HG03520 (cell line): ENCODE data around the gene DLG4.
"Not testable (repeated sequence)": the region's sequence is repeated elsewhere in the genome, so short reads cannot be mapped to it uniquely, and the experiment has no call there.

ENCODE experiments used
- ATAC-seq: cut with Tn5 transposase; IDR thresholded peaks from one replicate; pipeline ENCODE4 v1.9.1; 2021; ENCODE audit warnings: mild to moderate bottlenecking, moderate library complexity; ENCODE audit not compliant: unreplicated experiment

DLG4 gene

DNA sequence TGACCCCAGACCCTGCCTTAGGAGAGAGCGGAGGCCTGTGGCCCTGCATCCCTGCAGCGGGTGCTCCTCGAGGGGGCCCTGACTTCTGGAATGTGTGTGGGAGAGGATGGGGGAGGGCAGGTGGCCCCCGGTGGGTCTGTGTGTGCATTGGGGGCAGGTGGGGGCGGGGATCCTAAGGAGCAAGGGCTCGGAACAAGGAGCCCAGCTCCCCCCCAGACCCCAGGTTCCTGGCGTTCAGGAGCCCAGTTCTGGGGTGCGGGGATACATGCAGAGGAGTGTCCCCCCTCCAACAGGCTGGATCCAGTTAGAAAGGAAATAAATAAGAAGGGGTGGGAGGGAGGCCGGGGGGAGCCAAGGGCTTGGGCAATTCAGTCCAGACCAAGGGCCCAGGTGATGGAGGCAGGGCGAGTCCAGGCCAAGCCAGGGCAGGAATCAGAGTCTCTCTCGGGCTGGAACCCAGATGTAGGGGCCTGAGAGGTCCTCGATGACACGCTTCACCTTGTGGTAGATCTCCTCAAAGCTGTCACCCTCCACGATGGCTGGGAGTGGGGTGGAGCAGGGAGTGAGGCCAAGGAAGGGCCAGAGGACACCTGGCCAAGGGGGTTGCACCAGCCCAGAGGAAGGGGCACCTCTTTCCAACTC, 29.2 kb downstream of the DLG4 start:
- no peak for ATAC-seq

DNA sequence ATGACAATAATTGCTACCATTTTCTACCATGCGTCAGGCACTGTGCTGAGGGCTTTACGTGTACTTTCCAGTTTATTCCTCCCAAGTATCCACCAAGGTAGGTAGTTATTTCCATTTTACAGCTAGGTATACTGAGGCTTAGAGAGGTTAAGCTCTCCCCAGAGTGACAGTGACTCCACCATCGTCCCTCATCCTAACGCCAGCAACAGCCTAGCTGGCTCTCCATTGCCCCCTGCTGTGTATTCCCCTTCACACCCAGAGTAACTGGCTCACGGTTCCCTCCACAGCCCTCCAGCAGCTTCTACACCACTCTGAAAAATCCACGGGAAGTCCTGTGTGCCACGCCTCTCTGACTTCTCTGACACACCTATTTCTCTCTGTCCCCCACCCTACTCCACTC, 33.4 kb downstream of the DLG4 start:
- no peak for ATAC-seq

DNA sequence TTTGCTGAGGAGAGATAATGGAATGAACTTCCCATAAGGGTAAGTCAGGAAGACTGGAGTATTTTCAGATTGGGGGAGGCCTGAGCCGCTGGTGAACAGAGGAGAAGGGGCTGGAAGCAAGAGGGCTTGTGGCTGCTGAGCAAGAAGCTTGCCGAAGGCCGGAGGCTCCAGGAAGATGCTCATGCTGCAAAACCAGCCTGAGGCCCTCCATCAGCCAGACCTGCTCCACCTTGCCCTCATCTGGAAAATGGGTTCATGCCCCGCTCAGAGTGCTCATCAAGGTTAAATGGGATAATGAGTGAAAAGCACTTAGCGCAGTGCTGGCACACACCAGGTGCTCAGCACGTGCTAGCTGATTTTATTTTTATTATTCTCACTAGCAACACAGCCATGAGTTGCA, 35.0 kb downstream of the DLG4 start:
- no peak for ATAC-seq

DNA sequence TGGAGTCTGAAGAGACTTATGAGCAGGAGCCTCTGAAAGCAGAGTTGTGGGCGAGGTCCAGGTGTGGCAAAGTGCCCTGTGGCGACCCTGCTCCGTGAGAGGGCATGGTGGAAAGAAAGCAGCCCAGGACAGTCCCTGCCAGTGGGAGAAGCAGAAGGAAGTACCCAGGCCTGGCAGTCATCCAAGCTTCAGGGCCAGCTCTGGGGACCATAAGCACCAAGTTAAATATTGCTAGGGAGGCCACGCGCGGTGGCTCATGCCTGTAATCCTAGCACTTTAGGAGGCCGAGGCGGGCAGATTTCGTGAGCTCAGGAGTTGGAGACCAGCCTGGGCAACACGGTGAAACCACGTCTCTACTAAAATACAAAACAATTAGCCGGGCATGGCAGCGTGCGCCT, 35.5 kb downstream of the DLG4 start:
- ATAC-seq = no peak

DNA sequence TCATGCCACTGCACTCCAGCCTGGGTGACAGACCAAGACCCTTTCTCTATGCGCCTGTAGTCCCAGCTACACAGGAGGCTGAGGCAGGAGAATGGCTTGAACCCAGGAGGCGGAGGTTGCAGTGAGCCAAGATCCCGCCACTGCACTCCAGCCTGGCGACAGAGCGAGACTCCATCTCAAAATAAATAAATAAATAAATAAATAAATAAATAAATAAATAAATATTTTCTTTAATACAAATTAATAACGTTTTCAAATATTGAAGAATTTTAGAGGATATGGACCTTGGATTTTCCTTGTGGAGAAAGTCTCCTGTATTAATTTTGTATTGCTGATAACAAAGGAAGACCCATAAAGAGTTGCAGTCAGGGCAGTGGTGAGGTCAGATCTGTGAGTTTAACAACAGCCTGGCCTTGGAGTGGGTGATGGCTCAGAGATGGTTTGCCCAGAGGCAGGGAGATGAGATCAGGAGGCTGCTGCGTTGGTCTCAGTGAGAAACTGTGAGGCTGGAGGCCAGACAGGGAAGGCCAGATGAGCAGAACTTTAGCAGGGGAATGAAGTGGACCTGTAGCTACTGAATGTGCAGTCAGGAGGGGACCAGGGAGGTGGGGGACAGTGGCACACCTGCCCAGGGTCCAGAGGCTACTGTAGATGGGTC, 36.1 kb downstream of the DLG4 start:
- ATAC-seq = no peak

DNA sequence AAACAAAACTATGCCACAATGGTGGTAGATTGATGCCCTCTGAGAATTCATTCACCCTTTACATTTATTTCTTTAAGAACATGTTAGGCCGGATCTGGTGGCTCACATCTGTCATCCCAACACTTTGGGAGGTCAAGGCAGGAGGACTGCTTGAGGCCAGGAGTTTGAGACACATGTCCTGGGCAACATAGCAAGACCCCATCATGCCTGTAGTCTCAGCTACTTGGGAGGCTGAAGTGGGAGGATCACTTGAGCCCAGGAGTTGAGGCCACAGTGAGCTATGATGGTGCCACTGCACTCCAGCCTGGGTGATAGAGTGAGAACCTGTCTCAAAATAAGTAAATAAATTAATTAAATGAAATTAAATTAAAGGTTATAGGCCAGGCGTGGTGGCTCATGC, 37.5 kb downstream of the DLG4 start:
- ATAC-seq = not testable (repeated sequence)

DNA sequence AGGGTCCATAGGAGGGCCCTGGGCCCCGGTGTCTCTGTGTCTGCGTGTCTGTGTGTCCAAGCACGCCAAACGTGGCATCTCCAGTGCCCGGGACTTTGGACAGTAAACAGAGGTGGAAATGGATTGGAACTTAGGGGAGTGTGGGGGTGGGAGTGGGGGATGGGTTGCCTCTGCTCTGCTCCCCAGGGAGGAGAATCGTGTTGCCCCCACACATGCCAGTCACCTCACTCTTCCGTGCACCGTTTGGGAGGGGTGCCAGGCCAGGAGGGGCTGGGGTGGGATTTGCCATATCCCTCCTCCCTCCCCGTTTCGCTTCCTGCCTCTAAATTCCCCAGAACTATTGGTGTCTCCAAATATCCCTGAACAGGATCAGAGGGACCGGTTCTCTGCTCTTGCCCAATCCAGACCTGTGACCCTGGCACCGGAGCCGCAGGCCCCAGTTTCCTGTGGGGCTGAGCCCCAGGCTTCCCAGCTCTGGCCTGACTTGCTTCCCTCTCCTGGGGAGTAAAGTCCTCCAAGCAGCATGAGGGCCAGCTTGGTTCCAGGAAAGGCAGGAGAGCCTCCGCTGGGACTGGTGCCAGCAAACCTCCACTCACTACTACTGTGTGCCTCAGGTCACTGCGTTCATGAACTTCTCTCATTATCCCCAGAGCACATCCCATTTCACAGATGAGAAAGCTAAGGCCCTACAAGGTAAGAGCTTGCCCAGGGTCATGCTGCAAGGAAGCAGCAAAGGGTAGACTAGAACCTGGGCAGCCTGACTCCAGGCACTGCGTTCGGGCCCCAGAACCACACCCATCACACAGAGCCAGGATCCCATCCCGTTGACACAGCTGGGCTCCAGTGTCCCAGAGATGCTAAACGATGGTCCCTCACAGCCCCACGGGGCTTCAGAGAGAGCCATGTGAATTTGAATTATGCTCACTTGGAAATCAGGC, 40.0 kb downstream of the DLG4 start, which contains the start of gene ASGR1:
ASGR1 (minus strand) TSS at position 54 of the 938 bp plus-strand sequence. CDS start 807 bp downstream, outside the sequence.
- no peak for ATAC-seq

DNA sequence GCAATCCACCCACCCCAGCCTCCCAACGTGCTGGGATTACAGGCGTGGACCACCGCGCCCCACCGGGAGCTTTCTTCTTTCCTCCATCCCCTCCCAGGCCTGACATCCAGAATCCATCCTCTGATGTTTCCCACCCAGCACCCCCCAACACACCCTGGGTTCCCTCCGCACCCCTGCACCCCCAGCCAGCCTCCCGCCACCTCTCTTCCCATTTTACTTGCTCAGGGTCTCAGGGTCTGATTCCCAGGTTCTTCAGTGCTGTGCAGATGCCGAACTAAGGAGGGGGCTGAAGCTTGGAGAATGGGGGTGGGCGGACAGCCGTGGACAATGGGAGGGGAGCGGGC, 40.7 kb downstream of the DLG4 start:
- ATAC-seq = no peak

DNA sequence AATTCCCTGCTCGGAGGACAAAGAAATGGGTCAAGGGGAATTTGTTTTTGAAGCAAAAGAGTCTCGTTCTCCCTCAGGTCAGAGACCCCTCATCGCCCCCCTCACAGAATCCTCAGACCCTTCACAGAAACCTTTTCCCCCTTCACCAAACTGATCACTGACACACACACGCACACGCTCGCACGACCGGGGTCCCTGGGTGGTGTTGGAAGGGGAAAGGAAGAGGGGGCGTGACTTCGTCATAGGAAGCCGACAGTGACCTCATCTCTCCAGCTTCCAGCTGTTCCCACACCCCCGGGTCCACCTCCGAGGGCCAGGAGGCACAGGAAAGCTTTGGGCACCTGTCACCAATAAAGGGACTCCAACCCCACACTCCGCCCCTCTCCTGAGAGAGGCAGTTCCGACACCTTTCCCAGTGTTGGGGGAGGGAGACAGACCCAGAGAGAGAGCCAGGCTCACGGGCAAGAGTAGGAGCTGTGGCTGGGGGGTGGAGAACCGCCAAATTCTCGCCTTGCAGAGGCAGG, 41.6 kb downstream of the DLG4 start:
- ATAC-seq = no peak

DNA sequence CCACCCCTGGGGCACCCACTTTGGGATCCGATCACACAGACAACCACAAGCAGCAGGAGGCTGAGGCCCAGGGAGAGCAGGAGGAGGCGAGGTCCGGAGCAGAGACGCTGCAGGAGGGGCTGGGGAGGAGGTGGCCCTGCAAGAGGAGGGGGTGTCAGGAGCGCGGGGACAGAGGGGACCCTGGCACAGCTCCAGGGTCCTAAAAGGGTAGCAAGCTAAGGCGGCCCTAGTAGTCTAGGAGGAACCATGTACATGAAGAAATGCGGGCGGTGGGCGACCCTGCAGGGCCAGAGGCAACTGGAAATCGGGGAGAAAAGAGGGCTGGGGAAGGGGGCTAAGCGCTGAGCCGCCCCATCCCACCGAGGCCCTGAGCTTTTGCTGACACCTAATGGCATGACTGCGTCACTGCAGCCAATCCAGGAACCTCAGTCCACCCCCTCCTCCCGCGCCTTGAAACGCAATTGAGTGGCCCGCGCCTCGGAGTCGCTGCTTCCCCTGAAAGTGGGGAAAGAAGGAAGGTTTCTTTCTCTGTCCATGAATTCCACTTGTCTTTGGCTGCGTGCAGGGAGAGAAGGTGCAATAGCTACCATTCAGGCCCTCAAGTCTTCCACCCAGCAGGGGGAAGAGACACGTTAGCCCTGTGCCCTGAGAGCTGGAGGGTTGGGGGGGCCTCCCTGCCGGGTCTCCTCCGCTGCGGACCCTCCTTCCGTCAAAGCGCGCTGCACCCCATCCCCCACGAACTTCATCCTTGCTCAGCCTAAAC, 42.3 kb downstream of the DLG4 start:
- no peak for ATAC-seq

DNA sequence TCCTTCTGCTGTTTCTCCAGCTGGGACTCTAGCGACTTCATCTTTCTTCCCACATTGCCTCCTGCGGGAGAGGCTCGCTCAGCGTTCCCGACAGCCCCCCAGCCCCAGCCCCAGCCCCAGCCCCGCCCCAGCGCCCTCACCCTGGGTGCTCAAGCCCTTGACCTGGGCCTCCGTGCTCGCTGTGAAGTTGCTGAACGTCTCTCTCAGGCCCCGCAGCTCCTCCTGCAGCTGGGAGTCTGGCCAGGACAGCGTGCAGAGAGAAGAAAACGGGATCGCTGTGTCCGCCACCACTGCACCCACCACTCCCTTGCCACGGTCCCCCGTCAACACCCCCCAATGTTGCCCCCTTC, 42.8 kb downstream of the DLG4 start:
- ATAC-seq = no peak

DNA sequence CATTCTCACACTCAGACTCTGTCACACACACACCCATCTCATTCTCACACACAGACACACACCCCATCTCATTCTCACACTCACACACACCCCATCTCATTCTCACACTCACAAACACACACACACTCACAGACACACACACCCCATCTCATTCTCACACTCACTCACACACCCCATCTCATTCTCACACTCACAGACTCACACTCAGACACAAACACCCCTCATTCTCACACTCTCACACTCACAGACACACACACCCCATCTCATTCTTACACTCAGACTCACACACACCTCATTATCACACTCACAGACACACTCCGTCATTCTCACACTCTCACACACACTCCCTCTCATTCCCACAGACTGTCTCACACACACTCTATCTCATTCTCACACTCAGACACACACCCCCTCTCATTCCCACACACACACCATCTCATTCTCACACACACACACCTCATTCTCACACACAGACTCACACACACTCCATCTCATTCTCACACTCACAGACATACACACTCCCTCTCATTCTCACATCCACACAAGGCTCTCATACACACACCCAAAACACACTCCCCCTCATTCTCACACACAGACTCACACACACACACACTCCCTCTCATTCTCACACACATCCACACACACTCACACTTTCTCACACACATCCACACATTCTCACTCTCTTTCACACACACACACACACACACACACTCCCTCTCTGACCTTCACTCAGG, 43.4 kb downstream of the DLG4 start:
- no peak for ATAC-seq

DNA sequence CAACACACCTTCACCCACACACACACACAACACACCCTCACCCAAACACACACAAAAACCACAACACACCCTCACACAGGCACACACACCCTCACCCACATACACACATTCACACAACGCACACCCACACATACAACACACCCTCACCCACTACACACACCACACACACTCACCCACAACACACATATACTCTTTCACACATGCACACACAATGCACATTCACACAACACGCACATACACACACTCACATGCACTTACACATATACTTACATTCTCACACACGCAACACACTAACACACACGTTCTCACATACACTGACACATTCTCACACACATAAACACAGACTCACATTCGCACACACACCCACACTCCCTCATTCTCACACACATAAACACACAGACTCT, 44.3 kb downstream of the DLG4 start:
- ATAC-seq = no peak

DNA sequence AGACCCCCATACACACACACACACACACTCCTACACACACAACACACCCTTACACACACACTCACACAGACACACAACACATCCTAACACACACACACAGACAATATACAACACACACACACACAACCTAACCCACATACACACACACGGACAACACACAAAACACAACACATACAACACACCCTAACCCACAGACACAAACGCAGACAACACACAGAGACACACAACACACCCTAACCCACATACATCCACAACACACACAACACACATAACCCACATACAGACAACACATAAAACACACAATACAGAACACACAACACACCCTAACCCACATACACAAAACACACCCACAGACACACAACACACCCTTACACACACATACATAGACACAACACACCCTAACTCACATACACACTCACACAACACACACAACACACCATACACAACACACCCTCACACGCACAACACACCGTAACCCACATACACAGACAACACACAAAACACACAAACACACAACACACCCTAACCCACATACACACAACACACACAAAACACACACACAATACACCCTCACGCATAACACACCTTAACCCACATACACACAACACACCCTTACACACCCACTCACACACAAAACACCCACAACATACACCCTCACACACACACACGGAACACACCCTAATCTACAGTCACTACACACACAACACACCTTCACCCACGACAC, 44.9 kb downstream of the DLG4 start:
- ATAC-seq = no peak

DNA sequence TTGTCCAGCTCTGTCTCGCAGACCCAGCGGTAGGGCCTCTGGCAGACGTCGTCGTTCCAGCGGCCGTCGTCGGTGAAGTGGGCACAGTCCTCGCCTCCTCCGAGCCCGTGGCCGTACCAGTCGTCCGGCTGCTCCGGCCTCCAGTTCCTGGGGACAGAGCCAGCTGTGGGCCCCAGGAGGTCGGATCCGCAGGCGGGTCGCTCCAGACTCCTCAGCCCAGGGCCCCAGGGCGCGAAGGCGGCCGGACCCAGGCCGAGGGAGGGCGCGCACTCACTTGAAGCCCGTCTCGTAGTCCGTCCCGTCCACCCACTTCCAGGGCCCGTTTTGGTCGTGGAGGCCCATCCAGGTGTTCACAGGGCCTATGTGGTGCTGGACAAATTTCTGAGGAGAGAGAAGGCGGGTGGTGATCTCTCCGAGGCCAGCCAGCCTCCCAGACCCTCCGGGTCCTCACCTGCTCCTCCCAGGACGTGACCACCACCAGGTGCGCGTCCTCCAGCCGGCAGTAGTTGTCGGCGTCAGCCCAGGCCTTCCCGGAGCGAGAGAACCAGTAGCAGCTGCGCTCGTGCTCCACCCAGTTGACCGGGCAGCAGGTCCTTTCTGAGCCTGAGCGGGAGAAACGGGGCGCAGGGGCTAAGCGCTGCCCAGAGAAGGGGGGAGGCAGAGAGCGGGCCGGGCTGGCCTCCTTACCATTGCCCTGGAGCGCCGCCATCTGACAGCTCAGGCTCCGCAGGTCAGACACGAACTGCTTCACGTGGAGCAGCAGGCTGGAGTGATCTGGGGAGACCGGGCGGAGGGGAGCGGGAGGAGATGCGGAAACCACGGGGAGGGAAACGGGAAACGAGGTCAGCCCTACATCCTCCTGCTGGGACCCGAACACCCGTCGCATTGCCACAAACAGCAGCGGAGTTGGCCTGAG, 45.7 kb downstream of the DLG4 start:
- ATAC-seq = no peak

DNA sequence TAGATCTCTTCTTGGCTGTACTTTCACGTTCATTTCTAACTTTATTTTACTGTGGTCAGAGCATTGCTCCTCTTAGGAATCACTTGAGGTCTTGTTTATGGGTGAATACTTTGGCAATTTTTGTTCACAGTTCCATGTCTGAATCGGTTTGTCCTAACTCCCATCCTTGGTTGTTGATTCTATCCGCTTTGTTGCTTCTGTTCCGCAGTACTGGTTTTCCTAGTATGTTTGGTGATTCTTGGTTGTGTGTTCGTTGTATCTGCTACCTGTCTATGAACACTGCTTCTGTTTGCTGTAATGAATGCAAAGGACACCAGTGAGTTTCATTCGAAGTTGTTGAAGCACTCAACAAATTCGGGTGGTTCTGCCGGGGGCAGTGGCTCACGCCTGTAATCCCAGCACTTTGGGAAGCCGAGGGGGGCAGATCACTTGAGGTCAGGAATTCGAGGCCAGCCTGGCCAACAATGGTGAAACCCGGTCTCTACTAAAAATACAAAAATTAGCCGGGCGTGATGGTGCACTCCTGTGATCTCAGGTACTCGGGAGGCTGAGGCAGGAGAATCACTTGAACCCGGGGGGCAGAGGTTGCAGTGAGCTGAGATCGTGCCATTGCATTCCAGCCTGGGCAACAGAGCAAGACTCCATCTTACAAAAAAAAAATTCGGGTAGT, 47.0 kb downstream of the DLG4 start:
- not testable (repeated sequence) for ATAC-seq

DNA sequence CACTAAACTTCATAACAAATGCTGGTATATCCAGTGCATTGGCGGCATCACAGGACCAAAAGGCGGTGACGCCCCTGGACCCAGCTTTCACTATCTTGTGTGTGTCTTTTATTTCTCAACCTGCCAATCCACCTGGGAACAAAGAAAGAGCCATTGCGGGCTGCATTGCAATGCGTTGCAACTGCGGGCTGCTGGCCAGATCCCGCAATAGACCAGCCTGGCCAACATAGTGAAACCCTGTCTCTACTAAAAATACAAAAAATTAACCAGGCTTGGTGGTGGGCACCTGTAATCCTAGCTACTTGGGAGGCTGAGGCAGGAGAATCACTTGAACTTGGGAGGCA, 50.1 kb downstream of the DLG4 start:
- not testable (repeated sequence) for ATAC-seq
